ENCODE data around the gene ZFP14. TPM values are rescaled to one million over a fixed set of nuclear protein-coding genes. Genes with fewer than 3 reads are reported as not detected.
"Not testable (repeated sequence)": the region's sequence is repeated elsewhere in the genome, so short reads cannot be mapped to it uniquely, and the experiment has no call there.

Gene ZFP14
- total and polyA plus RNA-seq, 9 donors, result 3.1 to 10.5 (median 6.7) TPM

GRCh38 chr19:36330216-36330615, 48.8 kb downstream of the ZFP14 start:
- H3K27ac ChIP-seq, result no peak overlapping the region
- H3K9me3 ChIP-seq, result no peaks in the 10 kb centered on the region
- H3K27me3 ChIP-seq, result no peaks in the 10 kb centered on the region
- intact Hi-C loops (cut with DNase I), result no loop called here
- no peak for TF ChIP-seq POLR2A (IDR thresholded peaks at IDR 0.05)
- TF ChIP-seq, protein P1, sequence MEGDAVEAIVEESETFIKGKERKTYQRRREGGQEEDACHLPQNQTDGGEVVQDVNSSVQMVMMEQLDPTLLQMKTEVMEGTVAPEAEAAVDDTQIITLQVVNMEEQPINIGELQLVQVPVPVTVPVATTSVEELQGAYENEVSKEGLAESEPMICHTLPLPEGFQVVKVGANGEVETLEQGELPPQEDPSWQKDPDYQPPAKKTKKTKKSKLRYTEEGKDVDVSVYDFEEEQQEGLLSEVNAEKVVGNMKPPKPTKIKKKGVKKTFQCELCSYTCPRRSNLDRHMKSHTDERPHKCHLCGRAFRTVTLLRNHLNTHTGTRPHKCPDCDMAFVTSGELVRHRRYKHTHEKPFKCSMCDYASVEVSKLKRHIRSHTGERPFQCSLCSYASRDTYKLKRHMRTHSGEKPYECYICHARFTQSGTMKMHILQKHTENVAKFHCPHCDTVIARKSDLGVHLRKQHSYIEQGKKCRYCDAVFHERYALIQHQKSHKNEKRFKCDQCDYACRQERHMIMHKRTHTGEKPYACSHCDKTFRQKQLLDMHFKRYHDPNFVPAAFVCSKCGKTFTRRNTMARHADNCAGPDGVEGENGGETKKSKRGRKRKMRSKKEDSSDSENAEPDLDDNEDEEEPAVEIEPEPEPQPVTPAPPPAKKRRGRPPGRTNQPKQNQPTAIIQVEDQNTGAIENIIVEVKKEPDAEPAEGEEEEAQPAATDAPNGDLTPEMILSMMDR (IDR thresholded peaks at IDR 0.05), result no peak
- TF ChIP-seq EP300 (IDR thresholded peaks at IDR 0.05), result no peak
- H3K4me1 ChIP-seq (ENCODE audit: insufficient read depth), result peaks cover 3% of the 10 kb centered on the region
- 55 to 66% (median 62%) methylated on average over 19 of the region's 19 CpGs for WGBS, 3 donors
- no peak overlapping the region for H3K4me3 ChIP-seq
- DNase-seq, result no peak
- H3K36me3 ChIP-seq, result no peaks in the 10 kb centered on the region

DNA sequence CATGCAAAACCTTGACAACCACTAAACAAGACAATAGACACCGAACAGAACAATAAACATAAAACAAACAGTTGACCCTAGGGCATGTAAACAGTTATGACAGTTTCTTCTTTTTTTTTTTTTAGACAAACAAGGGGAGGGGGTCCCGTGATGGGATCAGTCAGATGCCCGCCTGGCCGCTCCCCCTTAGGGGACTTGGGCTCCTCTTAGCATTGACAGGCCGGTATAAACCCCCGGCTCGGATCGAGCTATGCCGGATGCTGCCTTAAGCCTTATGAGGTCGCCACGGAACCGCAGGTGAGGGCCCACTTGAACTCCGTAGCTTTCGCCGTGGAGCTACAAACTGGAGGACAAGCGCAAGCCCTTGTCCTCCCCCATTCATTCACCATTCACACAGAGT, 49.5 kb downstream of the ZFP14 start:
- H3K27ac ChIP-seq; H3K27me3 ChIP-seq; DNase-seq; intact Hi-C loops (cut with DNase I); H3K4me3 ChIP-seq; H3K4me1 ChIP-seq (ENCODE audit: insufficient read depth); H3K36me3 ChIP-seq; H3K9me3 ChIP-seq: not testable (repeated sequence)
- 82 to 90% (median 88%) methylated on average over 16 of the region's 16 CpGs for WGBS, 3 donors

- H3K4me3 ChIP-seq; H3K36me3 ChIP-seq; intact Hi-C loops (cut with DNase I); H3K27me3 ChIP-seq; DNase-seq; H3K9me3 ChIP-seq; H3K4me1 ChIP-seq (ENCODE audit: insufficient read depth); H3K27ac ChIP-seq: not testable (repeated sequence)
- 83 to 92% (median 91%) methylated on average over 10 of the region's 10 CpGs for WGBS, 3 donors
Observed at GRCh38 chr19:36326649-36327048, 52.4 kb downstream of the ZFP14 start.

DNA sequence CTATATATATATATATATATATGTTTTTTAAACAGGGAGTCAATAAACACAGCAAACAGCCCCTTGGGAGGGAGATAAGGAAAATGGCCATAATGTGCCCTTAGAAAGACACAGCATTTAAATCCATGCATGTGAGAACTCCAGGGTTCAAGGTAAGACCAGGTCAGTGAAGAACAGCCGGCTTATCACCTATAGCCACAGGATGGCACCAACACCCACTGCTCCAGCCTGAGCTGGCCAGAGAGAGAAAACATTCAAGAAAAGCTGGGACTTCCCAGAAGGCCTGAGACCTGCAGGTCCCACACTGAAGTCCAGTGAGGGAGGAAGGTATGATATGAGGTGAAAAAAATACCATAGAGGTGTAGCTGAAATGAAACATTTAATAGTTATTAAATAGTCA, 63.8 kb downstream of the ZFP14 start:
- intact Hi-C loops (cut with DNase I); H3K27me3 ChIP-seq; H3K4me1 ChIP-seq (ENCODE audit: insufficient read depth); H3K27ac ChIP-seq; DNase-seq; H3K4me3 ChIP-seq; H3K9me3 ChIP-seq; H3K36me3 ChIP-seq: not testable (repeated sequence)
- 44 to 50% methylated on average over 1 of the region's 1 CpG; no CpG with 5 or more reads in 1 of the 3 donors for WGBS, 3 donors

DNA sequence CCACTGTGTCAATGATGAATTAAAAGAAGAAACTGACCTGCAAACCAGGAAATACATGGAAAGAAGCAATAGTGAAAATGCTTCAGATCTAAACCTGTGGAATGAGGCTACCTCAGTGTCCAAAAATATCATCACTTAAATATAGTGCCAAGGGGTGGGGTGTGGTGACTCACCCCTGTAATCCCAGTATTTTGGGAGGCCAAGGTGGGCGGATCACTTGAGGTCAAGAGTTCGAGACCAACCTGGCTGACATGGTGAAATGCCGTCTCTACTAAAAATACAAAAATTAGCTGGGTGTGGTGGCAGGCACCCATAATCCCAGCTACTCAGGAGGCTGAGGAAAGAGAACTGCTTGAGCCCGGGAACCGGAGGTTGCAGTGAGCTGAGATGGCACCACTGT, 64.9 kb downstream of the ZFP14 start:
- H3K27me3 ChIP-seq; H3K27ac ChIP-seq; DNase-seq; H3K4me1 ChIP-seq (ENCODE audit: insufficient read depth); H3K4me3 ChIP-seq; H3K36me3 ChIP-seq; H3K9me3 ChIP-seq; intact Hi-C loops (cut with DNase I): not testable (repeated sequence)
- 99 to 100% (median 100%) methylated on average over 2 to 5 of the region's 5 CpGs for WGBS, 3 donors

DNA sequence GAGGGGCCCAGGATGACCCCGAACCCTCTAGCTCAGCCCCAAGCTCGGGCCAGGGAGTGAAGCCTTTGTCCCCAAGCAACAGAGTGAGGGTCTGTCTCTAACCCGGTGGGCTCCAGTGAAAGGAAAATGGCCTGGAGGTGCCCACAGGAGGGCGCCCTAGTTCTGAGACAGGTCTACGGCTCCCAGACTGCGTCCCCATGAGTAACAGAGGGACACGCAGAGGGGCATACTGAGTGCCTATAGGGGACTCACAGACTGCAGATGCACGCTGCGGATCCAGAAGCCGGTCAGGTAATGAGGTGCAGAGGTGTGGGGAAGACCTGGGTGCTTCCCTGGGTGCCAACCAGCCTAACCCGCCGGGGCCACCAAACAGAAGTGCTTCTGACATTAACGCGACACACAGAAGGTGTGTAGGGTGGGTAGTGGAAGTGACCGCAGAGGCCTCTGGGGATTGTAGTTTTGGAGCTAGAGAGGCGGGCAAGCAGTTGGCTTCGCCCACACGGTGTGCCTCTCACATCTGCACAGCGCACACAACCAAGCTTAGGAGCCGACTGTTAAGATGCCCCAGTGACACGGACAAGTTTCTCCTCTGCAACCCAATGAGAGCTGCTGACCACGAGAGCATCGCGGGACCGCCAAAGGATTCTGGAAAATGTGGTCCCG, 67.8 kb downstream of the ZFP14 start:
- 79 to 97% (median 95%) methylated on average over 6 to 14 of the region's 26 CpGs for WGBS, 3 donors
- H3K27ac ChIP-seq; H3K4me3 ChIP-seq; H3K4me1 ChIP-seq (ENCODE audit: insufficient read depth); H3K27me3 ChIP-seq; intact Hi-C loops (cut with DNase I); H3K36me3 ChIP-seq; H3K9me3 ChIP-seq; DNase-seq: not testable (repeated sequence)

- H3K27me3 ChIP-seq; H3K27ac ChIP-seq; H3K36me3 ChIP-seq; H3K4me1 ChIP-seq (ENCODE audit: insufficient read depth); H3K9me3 ChIP-seq; intact Hi-C loops (cut with DNase I); H3K4me3 ChIP-seq; DNase-seq: not testable (repeated sequence)
- WGBS, 3 donors, result 78 to 93% (median 90%) methylated on average over 5 of the region's 5 CpGs
Observed at GRCh38 chr19:36310416-36310990, 68.5 kb downstream of the ZFP14 start.

GRCh38 chr19:36309759-36310158, 69.2 kb downstream of the ZFP14 start:
- H3K27me3 ChIP-seq; H3K4me3 ChIP-seq; H3K9me3 ChIP-seq; DNase-seq; H3K27ac ChIP-seq; intact Hi-C loops (cut with DNase I); H3K4me1 ChIP-seq (ENCODE audit: insufficient read depth); H3K36me3 ChIP-seq: not testable (repeated sequence)
- 65 to 77% (median 66%) methylated on average over 18 to 23 of the region's 23 CpGs for WGBS, 3 donors

DNA sequence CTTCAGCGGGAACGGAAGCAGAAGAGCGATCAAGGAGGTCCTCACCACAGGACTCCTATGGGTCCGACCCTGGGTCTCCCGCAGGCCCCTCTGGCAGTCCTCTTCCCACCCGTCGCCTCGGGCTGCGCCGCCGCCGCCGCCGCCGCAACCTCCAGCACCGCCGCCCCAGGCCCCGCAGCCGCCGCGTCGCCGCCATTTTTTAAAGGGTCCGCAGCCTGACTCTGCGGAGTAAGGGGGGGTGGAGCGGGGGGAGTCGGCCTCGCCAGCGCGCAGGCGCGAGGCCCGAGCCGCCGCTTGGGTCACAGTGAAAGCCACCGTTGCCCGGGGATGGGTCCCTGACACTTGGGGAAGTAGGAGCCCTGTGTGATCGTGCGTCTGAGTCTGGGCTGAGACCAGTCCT, 69.7 kb downstream of the ZFP14 start:
- intact Hi-C loops (cut with DNase I); H3K27ac ChIP-seq; H3K9me3 ChIP-seq; H3K27me3 ChIP-seq; H3K4me1 ChIP-seq (ENCODE audit: insufficient read depth); H3K36me3 ChIP-seq: not testable (repeated sequence)
- peak in 1 of 5 donors; percentile 32 for DNase-seq
- 81 to 82% (median 81%) methylated on average over 23 to 37 of the region's 39 CpGs for WGBS, 3 donors
- peak overlapping the region; percentile 24 for H3K4me3 ChIP-seq

GRCh38 chr19:36292317-36292716, 86.7 kb downstream of the ZFP14 start:
- H3K36me3 ChIP-seq; intact Hi-C loops (cut with DNase I); H3K4me3 ChIP-seq; DNase-seq; H3K27ac ChIP-seq; H3K4me1 ChIP-seq (ENCODE audit: insufficient read depth); H3K27me3 ChIP-seq; H3K9me3 ChIP-seq: not testable (repeated sequence)
- 98% methylated on average over 12 to 14 of the region's 30 CpGs; no CpG with 5 or more reads in 1 of the 3 donors for WGBS, 3 donors
